ENCODE results near the gene ASMTL. TPM values are rescaled to one million over a fixed set of nuclear protein-coding genes. Genes with fewer than 3 reads are reported as not detected.

ASMTL gene
- polyA plus RNA-seq, 3 donors = 36.6 to 54.7 (median 49.3) TPM

DNA sequence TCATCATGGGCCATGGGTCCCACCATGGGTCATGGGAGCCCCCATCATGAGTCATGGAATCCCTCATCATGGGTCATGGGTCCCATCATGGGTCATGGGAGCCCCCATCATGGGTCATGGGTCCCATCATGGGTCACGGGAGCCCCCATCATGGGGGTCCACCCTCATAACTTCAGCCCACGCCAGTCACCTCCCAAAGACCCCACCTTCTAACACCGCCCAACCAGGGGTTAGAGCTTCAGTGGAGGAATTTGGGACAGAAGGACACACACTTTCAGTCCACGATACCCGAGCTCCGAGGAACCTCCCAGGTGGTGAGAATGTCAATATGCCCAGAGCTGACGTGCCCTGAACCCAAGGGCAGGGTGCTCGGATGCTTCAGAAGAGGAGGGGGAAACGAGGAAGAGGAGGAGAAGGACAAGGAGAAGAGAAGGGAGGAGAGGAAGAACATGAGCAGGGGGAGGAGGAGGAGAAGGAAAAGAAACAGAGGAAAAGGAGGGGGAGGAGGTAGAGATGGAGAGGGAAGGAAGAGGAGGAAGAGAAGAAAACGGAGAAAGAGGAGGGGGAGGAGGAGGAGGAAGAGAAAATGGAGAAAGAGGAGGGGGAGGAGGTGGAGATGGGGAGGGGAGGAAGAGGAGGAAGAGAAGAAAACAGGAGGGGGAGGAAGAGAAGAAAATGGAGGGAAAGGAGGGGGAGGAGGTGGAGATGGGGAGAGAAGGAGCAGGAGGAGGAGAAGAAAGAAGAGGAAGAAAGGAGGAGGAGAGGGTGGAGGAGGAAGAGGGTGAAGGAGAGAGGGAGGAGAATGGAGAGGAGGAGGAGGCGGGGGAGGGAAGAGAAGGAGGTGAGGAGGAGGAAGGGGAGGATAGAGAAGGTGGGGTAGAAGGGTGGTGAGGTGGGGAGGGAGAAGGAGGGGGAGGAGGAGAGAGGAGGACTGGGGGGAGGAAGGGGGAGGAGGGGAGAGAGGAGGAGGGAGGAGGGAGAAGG lies 98.4 kb downstream of the ASMTL start:
- no peak for DNase-seq

Other genes starting within 250 kb of the ASMTL start
- under 1 TPM in 1 of 3 donors, not detected in 2; 0.10 TPM for gene CRLF2, start 240.3 kb downstream of the ASMTL start, polyA plus RNA-seq (ENCODE audit: insufficient read length in 3 of 3)
- 1 to 10 TPM; 2.9 to 4.1 (median 4.0) TPM for gene CSF2RA, start 184.1 kb downstream of the ASMTL start, polyA plus RNA-seq (ENCODE audit: insufficient read length in 3 of 3)
- gene IL3RA, start 116.1 kb downstream of the ASMTL start, polyA plus RNA-seq (ENCODE audit: insufficient read length in 3 of 3) = 10 to 100 TPM; 10.1 to 18.7 (median 14.8) TPM
- gene SLC25A6, start 60.8 kb downstream of the ASMTL start, polyA plus RNA-seq (ENCODE audit: insufficient read length in 3 of 3) = 100 to 1,000 TPM; 580 to 749 (median 737) TPM
- gene P2RY8, start 84.3 kb upstream of the ASMTL start, polyA plus RNA-seq (ENCODE audit: insufficient read length in 3 of 3) = 1 to 10 TPM; 1.1 to 1.5 (median 1.2) TPM
- gene AKAP17A, start 138.7 kb upstream of the ASMTL start, polyA plus RNA-seq (ENCODE audit: insufficient read length in 3 of 3) = 10 to 100 TPM; 51.2 to 62.5 (median 56.0) TPM
- gene ASMT, start 162.2 kb upstream of the ASMTL start, polyA plus RNA-seq (ENCODE audit: insufficient read length in 3 of 3) = under 1 TPM in 2 of 3 donors, not detected in 1; 0.09 to 0.53 TPM

Measured in renal pelvis (tissue), 4 donors.